ENCODE data around the gene MON1A.

Gene MON1A

GRCh38 chr3:49886922-49887265 is 42.7 kb downstream of the MON1A start:
- no peak for DNase-seq

- no peak for DNase-seq
These were observed 45.6 kb downstream of the MON1A start for GRCh38 chr3:49883998-49884397.

DNA sequence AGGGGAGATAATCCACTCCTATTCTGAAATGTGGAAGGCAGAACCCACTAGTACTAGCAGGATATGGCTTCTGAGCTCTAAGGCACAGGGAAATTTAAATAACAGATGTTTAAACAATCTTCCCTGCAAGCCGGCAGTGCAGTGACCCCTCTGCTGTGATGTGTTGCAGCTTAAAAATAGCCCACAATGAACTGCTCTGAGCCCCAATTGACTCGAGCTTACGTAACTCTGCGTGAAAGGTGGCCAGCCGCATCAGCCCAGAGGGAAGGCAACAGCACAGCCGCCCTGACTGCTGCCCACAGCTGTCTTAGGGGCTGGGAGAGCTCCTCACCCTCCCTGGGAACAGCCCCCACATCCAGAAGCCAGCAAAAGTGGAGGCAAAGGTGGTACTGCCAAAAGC is 47.4 kb downstream of the MON1A start:
- DNase-seq, result no peak

- no peak for DNase-seq
These were observed 48.9 kb downstream of the MON1A start for GRCh38 chr3:49880581-49881315.

DNA sequence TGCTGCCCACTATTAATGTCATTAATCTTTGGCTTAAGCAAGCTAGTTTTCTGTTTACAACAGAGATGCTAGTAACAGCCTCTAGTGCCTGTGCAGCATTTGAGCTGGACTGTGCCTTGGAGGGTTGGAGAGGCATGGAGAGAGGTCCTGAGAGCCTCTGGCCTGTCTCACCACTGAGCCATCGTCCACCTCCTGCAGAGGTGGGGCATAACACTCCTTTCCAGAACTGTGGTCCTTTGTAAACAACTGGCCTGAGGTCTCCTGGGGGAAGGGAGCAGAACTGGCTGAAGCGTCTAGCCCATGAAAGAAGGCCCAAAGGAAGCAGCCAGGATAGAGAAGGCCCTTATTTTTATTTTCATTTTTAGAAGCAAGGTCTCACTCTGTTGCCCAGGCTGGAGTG is 49.9 kb downstream of the MON1A start:
- no peak for DNase-seq

DNA sequence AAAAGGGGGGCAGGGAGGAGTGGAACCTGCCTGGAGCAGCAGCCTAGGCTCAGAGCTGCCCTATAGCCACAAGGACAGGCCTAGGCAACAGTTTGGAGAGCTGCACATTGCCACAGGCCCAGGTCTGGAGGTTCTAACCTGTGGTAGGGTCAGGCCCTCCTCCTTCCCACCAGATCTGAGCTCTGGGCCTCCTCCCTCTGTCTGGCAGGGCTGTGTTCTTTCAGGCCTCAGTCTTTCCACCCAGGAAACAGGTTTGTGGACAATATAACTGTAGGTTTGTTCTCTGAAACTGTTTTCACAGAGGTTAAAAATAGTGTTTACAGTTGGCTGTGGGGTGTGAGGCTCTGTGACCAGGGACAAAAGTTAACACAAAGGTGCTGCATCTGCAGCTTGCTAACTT is 50.9 kb downstream of the MON1A start:
- no peak for DNase-seq

GRCh38 chr3:49877716-49878115 is 51.9 kb downstream of the MON1A start:
- DNase-seq, result no peak

DNA sequence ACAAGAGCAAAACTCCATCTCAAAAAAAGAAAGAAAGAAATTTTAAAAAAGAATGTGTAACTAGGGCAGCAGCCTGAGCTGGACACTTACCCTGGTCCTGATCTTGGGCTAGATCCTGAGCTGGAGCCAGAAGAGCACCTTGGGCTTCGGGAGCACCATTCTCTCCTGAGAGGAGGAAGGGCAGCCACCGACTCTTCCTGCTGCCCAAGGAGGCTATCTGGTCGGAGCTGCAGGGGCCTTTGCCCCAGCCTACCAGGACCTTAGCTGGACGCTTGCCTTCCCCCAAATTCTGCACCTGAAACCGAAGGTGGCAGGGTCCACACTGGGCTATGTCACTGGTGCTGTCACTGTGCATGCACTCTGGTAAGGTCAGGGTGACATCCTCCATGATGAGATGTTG is 53.0 kb downstream of the MON1A start:
- DNase-seq, result no peak

DNA sequence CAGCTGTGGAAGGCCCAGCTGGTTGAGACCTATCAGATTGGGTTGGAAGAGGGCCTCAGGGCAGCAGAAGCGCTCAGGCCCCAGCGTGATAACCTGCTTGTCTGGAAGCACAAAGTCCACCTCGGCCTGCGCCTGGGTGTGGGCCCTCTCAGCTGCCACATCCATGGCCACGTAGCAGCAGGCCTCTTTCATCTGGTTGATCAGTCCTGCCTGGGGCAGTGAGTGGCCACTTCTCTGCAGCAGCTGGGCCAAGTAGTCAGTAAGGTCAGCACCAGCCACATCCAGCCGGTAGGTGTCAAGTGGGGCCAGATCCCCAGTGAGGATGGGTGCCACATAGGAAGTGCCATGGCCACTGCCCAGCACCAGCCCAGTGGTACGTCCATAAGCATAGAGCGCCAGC is 56.0 kb downstream of the MON1A start:
- no peak for DNase-seq

- no peak for DNase-seq
These were observed 56.8 kb downstream of the MON1A start for GRCh38 chr3:49872801-49873281.

DNA sequence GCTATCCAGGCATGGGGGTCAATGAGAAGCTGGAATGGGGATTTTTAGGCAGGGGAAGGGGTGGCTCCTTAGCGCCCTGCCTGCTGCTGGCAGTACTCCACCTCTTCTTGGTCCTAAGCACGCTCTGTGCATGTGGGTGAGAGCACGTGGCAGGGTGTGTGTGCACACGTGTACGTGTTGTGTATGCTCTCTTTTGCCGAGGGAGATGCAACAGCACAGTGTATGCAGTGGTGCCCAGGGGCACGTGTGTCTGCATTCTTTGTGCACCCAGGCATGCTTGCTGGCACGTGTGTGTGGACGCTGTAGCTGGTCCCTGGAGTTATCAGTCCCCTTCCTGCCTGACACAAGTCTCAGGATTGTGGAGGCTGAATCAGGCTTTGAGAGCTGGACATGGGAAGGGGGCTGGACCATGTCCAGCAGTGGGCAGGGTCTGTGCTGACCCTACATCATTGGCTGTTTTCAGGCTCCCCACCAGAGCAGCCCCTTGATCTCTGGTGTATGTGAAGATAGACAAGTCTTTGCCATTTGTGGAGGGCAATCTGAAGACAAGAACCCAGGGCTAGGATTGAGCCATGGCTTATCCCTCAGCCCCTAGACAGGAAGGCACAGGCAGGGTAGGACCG is 58.0 kb downstream of the MON1A start:
- no peak for DNase-seq

GRCh38 chr3:49869525-49870126 is 60.0 kb downstream of the MON1A start, which contains the start of gene CAMKV:
Gene CAMKV (minus strand): TSS chr3:49869906. CDS start chr3:49862388, 7,518 bp downstream.
- peak in 1 of 4 experiments; percentile 11 for DNase-seq

DNA sequence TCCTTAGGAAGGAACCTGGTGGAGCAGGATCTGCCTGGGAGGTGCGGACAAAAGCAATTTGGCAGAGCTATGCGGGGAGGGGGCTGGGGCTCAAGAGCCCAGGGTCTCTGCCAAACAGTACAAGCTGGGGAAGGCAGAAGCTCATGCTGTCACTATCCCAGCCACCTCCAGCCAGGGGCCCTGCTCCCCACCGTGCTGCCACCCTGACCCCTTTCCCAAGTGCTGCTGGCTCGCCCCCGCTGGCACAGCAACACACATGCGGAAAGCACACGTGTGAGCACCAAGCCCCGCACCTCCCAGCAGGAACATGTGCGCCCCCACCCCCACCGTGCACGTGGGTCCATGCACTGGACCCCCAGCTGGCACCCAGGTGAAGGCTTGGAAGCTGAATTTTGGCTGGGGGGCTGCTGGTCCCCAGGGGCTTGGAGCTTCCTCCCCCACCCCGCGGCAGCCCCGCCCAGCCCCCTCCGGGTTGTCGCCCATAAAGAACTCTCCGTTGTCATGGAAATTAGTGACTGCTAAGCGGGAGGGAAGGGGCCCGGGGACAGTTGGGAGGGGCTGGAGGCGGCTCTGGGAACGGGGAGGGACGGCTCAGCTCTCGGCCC is 60.6 kb downstream of the MON1A start:
- no peak for DNase-seq

DNA sequence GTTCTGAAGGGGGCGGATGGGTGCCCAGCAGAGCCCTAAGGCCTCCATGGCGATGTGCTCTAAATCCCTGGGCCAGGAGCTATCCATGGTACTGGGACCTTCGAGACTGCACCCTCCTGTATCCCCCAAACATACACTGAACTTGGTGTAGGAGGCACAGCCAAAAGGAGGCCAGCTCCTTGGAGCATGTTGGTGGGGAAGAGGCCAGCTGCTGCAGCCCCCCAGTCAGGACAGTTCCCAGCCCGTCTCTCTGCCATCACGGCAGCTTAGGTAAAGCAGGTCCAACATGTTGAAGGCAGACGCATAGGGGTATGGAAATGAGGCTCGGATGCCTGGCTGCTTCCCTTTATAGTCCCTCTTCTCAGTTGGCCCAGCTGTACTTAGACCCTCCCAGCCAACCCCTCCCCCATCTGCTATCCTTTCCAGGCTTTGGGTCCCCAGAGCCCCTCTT is 61.7 kb downstream of the MON1A start:
- DNase-seq, result no peak

DNA sequence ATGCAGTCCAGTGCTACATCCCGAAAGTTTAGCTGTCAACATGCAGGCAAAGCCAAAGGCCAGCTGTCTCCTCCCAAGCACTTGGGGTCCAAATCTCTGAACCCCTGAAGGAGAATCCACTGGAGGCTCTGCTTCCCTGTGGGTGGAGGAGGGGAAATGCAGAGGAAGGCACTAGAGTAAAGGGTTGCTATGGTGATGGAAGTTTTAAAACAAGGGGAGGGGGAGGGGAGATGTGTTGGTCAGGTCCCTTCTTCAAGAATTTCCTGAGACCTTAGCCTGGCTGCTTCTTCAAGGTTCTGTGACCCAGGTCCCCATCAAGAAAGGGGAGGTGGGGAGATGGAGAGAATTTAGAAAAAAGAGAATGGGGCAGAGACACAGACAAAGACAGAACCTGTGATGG is 62.2 kb downstream of the MON1A start:
- DNase-seq, result no peak

- DNase-seq, result no peak
These were observed 64.3 kb downstream of the MON1A start for GRCh38 chr3:49865198-49865784.

DNA sequence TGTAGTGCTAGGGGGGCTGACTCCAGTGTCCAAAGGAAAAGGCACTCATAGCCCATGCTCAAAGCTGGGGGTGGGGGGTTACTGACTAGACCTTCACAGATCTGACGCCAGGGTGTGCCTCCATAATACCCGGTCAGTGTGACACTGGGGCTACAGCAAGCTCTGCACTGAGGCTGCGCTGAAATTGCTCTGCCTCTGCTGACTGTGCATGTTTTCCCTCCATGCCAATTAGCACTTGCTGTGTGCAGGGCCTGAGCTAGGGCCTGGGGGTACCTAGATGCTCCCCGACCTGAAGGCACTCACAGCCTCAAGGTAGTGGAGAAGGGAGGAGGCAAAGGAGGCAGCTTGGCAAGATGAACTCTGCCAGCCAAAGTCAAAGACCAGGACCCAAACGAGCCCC is 65.1 kb downstream of the MON1A start:
- DNase-seq, result no peak

GRCh38 chr3:49859576-49860305 is 69.9 kb downstream of the MON1A start:
- DNase-seq, result no peak

All from activated CD4-positive, CD25-positive, alpha-beta regulatory T cell (primary cell).